Activated T-helper 1 cell treated with anti-CD3 and anti-CD28 coated beads, Interleukin-12 subunit alpha, Interleukin-12 subunit beta, Interleukin-2, Interleukin-4 antibody, amounts not matched to agents 30 ng/mL and 10 ng/mL and 1 ng/mL, durations not matched to agents 14 hours and 24 hours and 36 hours (primary cell): ENCODE results near the gene HLTF. TPM values are rescaled to one million over a fixed set of nuclear protein-coding genes. Genes with fewer than 3 reads are reported as not detected.

ENCODE experiments used
- DNase-seq: peaks from one replicate; pipeline ENCODE4 v3.0.0; 2021; ENCODE audit warnings: low spot score
- H3K27ac Mint-ChIP-seq: one replicate; pipeline ENCODE4 v1.8.0; 2021; ENCODE audit warnings: mild to moderate bottlenecking, mixed read lengths
- H3K27me3 Mint-ChIP-seq: one replicate; pipeline ENCODE4 v1.8.0; 2022; ENCODE audit warnings: mild to moderate bottlenecking, moderate library complexity, mixed read lengths; ENCODE audit not compliant: insufficient read depth
- H3K36me3 Mint-ChIP-seq: one replicate; pipeline ENCODE4 v1.8.0; 2021; ENCODE audit warnings: low read depth, mixed read lengths
- H3K4me1 Mint-ChIP-seq: one replicate; pipeline ENCODE4 v1.8.0; 2021; ENCODE audit warnings: low read depth, mixed read lengths
- H3K4me3 Mint-ChIP-seq: one replicate; pipeline ENCODE4 v1.8.0; 2021; ENCODE audit warnings: mild to moderate bottlenecking, moderate library complexity, mixed read lengths
- H3K9me3 Mint-ChIP-seq: one replicate; pipeline ENCODE4 v1.8.0; 2021; ENCODE audit warnings: mixed read lengths
- intact Hi-C: fragments of 100-400 bp; cut with micrococcal nuclease; formaldehyde crosslinking; loops from one replicate; pipeline ENCODE4 v1.15.1; 2024
- total RNA-seq: library from RNA; stranded (reverse); gene quantifications from 2 replicates; pipeline ENCODE4 v1.2.3, GENCODE V29; 2022

Gene HLTF, protein sequence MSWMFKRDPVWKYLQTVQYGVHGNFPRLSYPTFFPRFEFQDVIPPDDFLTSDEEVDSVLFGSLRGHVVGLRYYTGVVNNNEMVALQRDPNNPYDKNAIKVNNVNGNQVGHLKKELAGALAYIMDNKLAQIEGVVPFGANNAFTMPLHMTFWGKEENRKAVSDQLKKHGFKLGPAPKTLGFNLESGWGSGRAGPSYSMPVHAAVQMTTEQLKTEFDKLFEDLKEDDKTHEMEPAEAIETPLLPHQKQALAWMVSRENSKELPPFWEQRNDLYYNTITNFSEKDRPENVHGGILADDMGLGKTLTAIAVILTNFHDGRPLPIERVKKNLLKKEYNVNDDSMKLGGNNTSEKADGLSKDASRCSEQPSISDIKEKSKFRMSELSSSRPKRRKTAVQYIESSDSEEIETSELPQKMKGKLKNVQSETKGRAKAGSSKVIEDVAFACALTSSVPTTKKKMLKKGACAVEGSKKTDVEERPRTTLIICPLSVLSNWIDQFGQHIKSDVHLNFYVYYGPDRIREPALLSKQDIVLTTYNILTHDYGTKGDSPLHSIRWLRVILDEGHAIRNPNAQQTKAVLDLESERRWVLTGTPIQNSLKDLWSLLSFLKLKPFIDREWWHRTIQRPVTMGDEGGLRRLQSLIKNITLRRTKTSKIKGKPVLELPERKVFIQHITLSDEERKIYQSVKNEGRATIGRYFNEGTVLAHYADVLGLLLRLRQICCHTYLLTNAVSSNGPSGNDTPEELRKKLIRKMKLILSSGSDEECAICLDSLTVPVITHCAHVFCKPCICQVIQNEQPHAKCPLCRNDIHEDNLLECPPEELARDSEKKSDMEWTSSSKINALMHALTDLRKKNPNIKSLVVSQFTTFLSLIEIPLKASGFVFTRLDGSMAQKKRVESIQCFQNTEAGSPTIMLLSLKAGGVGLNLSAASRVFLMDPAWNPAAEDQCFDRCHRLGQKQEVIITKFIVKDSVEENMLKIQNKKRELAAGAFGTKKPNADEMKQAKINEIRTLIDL
- total RNA-seq: 19.7 and 22.6 TPM in 2 replicates

DNA sequence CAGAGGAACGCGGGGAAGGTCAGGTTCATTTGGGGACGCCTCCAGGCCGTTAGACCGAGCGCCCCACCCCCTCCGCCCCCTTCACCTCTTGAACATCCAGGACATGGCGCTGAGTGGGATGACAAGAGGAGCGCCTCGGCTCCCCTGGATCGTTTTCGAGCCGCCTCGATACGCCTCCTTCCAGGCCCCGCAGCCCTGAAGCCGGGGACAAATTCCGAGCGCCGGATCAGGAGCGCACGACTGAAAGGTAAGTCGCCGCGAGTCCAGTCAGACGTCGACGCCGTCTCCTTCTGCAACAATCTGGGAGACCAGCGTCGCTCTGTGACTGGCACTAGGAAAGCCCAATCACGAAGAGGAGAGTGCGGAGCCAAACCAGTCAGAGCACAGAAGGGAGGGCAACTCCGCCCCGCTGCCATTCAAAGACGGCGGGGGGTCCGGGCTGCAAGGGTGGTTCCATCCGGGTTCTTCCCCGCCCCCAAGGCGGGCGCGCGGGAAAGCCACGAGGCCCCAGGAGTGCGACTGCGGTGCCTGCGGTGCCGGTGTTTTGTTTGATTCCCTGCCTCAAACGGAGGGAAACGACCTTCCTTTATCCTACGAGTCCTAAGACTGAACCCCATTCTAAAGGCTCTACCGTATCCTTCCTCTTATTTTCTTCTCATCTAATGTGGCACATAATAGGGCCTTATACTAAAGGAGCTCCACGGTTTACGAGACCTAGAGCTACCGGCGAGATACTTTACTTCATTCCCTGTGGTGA lies at the start of gene HLTF:
TSS of gene HLTF (minus strand) at position 302 of the 757 bp plus-strand sequence. CDS start at position 105, 197 bp downstream.
- H3K9me3 Mint-ChIP-seq: peaks cover 3% of the 10 kb centered on the region
- H3K27me3 Mint-ChIP-seq: no peaks in the 10 kb centered on the region
- intact Hi-C loops: loop anchor here (1.0 to 5.0 kb wide), 7 partner anchors 34 to 726 kb away; partner anchors contain the start of genes GYG1, HPS3 and RNF13
- peak; percentile 87 for DNase-seq
- H3K36me3 Mint-ChIP-seq: peaks cover 9% of the 10 kb centered on the region
- H3K27ac Mint-ChIP-seq: peak within 1 kb of the TSS; percentile 87
- peak within 1 kb of the TSS; percentile 90 for H3K4me3 Mint-ChIP-seq
- H3K4me1 Mint-ChIP-seq: peaks cover 27% of the 10 kb centered on the region

DNA sequence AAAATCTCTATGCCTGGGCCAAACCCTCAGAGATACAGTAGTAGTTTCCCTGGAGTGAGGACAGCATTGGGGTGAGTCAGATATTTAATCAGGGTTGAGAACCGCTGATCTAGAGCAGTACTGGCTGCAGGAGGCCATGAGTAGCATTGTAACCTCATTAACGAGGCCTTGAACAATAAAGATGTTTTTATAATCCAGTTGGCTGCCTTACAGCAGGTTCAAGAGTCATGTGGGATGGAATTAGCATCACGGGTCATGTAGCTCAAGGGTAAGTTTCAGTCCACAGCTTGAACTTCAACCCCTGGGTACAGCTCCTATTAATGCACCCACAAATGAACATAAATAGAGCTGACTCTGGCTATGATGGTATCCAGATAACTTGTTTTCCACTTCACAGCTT lies 48.2 kb upstream of the HLTF start:
- no peaks in the 10 kb centered on the region for H3K27me3 Mint-ChIP-seq
- H3K4me3 Mint-ChIP-seq: no peak overlapping the region
- H3K4me1 Mint-ChIP-seq: peaks cover 31% of the 10 kb centered on the region
- no peak for DNase-seq
- peaks cover 12% of the 10 kb centered on the region for H3K36me3 Mint-ChIP-seq
- H3K9me3 Mint-ChIP-seq: no peaks in the 10 kb centered on the region
- H3K27ac Mint-ChIP-seq: no peak overlapping the region
- intact Hi-C loops: no loop called here

DNA sequence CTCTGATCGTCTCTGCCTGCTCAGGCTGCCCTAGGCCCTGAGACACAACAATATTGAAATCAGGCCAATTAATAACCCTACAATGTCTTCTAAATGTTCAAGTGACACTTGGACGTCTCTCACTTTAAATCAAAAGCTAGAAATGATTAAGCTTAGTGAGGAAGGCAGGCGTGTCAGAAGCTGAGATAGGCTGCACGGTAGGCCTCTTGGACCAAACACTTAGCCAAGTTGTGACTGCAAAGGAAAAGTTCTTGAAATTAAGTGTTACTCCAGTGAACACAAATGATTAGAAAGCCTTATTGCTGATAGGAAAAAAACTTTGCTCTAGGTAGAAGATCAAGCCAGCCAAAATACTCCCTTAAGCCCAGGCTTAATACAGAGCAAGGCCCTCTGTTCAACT lies 45.3 kb upstream of the HLTF start:
- Mint-ChIP-seq H3K9me3 (no peaks in the 10 kb centered on the region), H3K36me3 (peaks cover 12% of the 10 kb centered on the region), H3K4me1 (peaks cover 39% of the 10 kb centered on the region), H3K27ac (no peak overlapping the region), H3K27me3 (peaks cover 19% of the 10 kb centered on the region), H3K4me3 (peak overlapping the region; percentile 92)
- intact Hi-C loops: no loop called here
- no peak for DNase-seq

DNA sequence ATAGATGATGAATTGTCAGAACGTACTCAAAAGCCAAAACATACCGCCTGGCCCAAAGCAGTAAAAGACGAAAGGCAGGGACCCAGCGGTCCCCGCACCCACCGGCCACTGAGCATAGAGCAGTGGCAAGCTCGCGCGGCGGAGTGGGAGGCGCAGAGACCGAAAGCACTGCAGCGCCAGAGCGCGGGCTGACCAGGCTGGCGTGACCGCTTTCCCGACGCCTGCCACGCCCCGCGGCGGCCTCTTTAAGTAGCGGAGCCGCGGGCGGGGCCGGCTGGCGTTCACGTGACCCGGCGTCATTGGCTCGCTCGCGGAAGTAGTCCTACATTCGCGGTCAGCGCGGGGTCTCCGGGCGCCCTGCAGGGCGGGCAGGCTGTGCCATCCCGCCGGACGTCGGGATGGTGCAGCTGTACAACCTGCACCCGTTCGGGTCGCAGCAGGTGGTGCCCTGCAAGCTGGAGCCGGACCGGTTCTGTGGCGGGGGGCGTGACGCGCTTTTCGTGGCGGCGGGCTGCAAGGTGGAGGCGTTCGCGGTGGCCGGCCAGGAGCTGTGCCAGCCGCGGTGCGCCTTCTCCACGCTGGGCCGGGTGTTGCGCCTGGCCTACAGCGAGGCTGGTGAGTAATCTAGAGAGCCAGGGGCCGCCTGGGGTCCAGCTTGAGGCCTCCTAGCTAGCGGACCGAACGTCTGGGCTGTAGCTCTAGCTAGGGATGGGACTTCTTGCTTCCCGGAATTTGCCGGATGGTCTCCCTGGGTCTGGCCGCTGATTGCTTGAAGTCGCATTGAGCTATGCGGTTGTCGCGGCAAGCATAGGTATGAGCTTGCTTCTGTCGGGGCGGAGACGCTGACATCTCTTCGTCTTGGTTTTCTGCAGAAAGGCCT lies 43.2 kb upstream of the HLTF start, which contains the start of gene HPS3:
TSS of gene HPS3 (plus strand) at position 313 of the 880 bp plus-strand sequence. CDS start at position 399, 86 bp downstream.
- Mint-ChIP-seq H3K4me1 (peaks cover 39% of the 10 kb centered on the region), H3K36me3 (peaks cover 9% of the 10 kb centered on the region), H3K4me3 (peak within 1 kb of the TSS; percentile 92), H3K27ac (peak within 1 kb of the TSS; percentile 88), H3K9me3 (no peaks in the 10 kb centered on the region), H3K27me3 (peaks cover 33% of the 10 kb centered on the region)
- intact Hi-C loops: loop anchor here (1.0 to 2.0 kb wide), 9 partner anchors 9 to 683 kb away; partner anchors contain the start of genes GYG1, HLTF and RNF13
- DNase-seq: peak; percentile 84

DNA sequence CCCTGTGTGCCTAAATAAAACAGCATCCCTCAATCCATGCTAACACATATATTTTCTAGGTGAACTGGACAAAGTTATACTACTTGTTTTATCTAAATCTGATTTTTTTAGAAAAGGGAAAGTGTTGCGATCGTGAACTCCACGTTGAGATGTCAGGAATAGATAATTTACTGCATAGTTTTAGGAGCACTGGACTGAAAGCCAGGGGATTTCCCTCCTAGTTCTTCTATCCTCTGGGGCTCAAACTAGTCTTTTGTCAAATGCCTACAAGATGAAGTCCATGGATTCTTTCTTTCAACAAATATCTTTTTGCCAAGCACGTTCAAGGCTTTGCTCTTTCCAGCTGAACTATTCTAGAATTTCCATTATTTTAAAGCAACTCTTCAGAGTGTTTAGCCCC lies 42.5 kb upstream of the HLTF start:
- DNase-seq: no peak
- peak overlapping the region; percentile 30 for H3K27ac Mint-ChIP-seq
- peaks cover 33% of the 10 kb centered on the region for H3K27me3 Mint-ChIP-seq
- H3K9me3 Mint-ChIP-seq: no peaks in the 10 kb centered on the region
- intact Hi-C loops: loop anchor here (1.0 to 2.0 kb wide), 9 partner anchors 9 to 684 kb away; partner anchors contain the start of genes GYG1, HLTF and RNF13
- peaks cover 9% of the 10 kb centered on the region for H3K36me3 Mint-ChIP-seq
- peaks cover 39% of the 10 kb centered on the region for H3K4me1 Mint-ChIP-seq
- peak overlapping the region; percentile 92 for H3K4me3 Mint-ChIP-seq

DNA sequence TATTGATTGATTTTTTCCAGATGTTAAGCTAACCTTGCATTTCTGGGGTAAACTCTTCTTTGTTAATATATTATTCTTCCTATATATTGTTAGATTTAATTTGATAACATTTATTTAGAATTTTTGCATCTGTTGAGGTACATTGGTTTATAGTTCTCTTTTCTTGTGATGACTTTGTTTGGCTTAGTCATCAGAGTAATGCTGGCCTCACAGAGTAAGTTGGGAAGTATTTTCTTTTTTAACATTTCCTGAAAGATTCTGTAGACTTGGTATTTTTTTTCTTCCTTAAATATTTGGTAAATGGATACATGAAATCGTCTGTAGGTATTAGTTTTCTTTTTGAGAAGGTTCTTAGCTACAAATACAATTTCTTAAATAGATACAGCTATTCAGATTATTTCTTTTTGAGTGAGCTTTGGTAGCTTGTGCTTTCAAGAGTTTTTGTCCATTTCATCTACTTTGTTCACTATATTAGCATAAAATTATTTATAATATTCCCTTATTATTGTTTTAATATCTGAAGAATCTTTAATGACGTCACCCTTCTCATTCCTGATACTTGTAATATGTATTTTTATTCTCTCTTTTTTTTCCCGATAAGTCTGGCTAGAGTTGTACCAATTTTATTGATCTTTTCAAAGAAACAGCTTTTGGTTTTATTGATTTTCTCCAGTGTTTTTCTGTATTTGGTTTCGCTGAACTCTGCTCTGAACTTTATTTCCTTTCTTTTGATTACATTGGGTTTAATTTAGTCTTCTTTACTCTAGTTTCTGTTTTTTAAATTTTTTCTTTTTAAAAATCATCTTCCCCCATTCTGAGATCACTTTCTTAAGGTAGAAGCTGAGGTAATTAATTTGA lies 36.6 kb upstream of the HLTF start:
- Mint-ChIP-seq H3K4me1 (peaks cover 5% of the 10 kb centered on the region), H3K36me3 (no peaks in the 10 kb centered on the region), H3K4me3 (no peak overlapping the region), H3K27me3 (peaks cover 28% of the 10 kb centered on the region), H3K27ac (no peak overlapping the region), H3K9me3 (no peaks in the 10 kb centered on the region)
- intact Hi-C loops: no loop called here
- DNase-seq: no peak

DNA sequence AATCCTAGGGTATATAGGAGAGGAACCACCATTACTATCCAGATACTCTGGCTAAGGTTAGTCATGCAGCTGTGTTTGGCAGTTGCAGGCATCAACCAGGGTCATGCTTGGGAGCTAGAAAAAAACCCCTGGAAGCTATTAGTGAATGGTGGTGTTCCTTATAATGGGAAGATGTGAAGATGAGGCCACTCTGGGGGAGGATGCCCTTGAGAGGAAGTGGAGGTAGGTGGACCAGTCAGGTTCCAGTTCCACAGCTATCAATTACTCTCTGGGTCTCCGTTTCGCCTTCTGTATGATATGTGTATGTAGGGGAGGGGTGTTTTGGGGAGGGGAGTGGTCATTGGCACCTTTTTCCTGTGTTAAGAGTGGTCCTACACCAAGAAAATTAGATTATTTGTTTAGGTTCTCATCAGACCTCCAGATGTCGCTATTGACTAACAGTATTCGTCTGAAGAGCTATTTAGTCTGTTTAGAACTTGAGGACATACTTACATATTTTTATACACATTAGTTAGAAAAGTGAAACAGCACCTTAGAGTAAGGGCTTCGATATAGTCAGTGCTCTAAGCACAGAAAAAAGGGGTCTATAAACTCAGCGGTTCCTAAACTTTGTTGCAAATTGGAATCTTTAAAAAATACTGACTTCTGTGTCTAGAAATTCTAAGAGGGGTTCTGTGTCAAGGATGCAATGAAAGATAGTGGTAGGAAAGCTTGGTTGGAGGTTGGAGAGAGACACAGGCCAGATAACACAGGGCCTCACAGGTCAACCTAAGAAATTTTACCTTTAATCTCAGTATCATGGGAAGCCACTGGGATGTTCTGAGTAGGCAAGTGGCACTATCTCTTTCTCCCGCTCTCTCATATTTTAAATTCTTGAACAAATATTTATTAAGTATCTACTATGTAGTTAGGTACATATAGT lies 34.0 kb upstream of the HLTF start:
- H3K4me3 Mint-ChIP-seq: no peak overlapping the region
- H3K4me1 Mint-ChIP-seq: peaks cover 5% of the 10 kb centered on the region
- intact Hi-C loops: loop anchor here (1.0 to 2.0 kb wide), 5 partner anchors 9 to 165 kb away; partner anchors contain the start of genes HLTF and HPS3
- H3K36me3 Mint-ChIP-seq: no peaks in the 10 kb centered on the region
- no peak for DNase-seq
- peaks cover 9% of the 10 kb centered on the region for H3K27me3 Mint-ChIP-seq
- no peaks in the 10 kb centered on the region for H3K9me3 Mint-ChIP-seq
- no peak overlapping the region for H3K27ac Mint-ChIP-seq

DNA sequence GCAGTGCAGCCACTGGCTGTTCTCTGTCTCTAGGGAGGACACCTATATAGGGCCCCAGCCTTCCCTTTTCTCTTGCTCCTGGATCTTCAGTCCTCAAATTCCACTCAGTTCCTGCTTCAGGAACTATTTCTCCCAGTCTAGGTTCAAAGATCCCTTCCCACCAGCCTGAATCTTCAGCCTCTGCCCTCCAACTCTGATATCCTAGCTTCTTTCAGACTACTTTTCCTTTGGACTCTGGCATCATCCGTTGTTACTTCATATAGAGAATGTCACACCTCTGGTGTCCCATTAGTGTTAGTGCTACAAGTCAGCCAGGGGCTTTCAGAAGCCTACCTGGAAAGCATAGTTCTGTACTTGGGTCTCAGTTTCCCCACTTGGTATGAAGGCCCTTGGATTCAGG lies 33.1 kb upstream of the HLTF start:
- H3K4me3 Mint-ChIP-seq: no peak overlapping the region
- DNase-seq: no peak
- intact Hi-C loops: no loop called here

DNA sequence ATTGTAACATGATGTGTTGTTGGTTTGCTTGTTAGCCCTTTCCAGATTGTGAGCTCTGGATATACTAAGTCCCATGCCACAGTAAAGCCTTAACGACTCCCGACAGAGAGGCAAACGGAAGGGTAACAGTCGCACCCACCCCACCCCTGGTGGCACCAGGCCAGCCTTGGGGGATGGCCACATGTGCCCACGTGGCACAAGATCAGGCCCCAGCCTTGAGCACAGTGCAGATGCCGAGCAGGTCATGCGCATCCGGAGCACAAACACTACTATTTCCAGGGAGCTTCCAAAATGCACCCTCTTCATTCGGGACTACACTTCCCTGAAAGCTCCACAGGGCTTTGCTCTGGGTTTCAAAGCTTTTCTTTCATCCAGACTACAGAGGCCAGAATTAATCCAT lies 32.4 kb upstream of the HLTF start:
- Mint-ChIP-seq H3K4me3 (no peak overlapping the region), H3K27me3 (peaks cover 2% of the 10 kb centered on the region), H3K27ac (no peak overlapping the region), H3K4me1 (peaks cover 5% of the 10 kb centered on the region), H3K9me3 (no peaks in the 10 kb centered on the region), H3K36me3 (no peaks in the 10 kb centered on the region)
- no peak for DNase-seq
- intact Hi-C loops: no loop called here

More for the DNA sequence above, 33.1 kb upstream of the HLTF start:
- Mint-ChIP-seq H3K9me3 (no peaks in the 10 kb centered on the region), H3K27ac (no peak overlapping the region), H3K36me3 (no peaks in the 10 kb centered on the region), H3K4me1 (peaks cover 5% of the 10 kb centered on the region), H3K27me3 (peaks cover 2% of the 10 kb centered on the region)

DNA sequence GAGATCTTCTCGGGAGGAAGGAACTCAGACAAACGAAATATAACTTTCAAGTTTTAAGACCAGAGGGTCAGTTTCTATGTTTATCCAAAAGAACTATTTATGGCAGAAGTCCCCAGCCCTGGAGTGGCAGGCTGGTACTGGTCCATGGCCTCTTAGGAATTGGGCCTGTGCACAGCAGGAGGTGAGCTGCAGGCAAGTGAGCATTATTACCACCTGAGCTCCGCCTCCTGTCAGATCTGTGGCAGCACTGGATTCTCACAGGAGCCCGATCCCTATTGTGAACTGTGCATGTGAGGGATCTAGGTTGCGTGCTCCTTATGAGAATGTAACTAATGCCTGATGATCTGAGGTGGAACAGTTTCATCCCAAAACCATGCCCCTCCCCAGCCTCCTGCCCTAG lies 28.8 kb upstream of the HLTF start:
- intact Hi-C loops: no loop called here

More for the DNA sequence above, 28.8 kb upstream of the HLTF start:
- DNase-seq: no peak
- H3K9me3 Mint-ChIP-seq: no peaks in the 10 kb centered on the region
- H3K4me1 Mint-ChIP-seq: no peaks in the 10 kb centered on the region
- no peak overlapping the region for H3K4me3 Mint-ChIP-seq
- no peak overlapping the region for H3K27ac Mint-ChIP-seq
- no peaks in the 10 kb centered on the region for H3K36me3 Mint-ChIP-seq
- peaks cover 5% of the 10 kb centered on the region for H3K27me3 Mint-ChIP-seq
